ENCODE data around the gene CRTC1. TPM values are rescaled to one million over a fixed set of nuclear protein-coding genes. Genes with fewer than 3 reads are reported as not detected.

The CRTC1 gene
- total RNA-seq, 4 donors from 2014 or later = 1.8 to 3.6 (median 2.1) TPM

- no peak for DNase-seq
- H3K4me1 ChIP-seq = peaks cover 5 to 9% (median 6%) of the 10 kb centered on the region in 3 donors
Observed at GRCh38 chr19:18780631-18781030, 97.2 kb downstream of the CRTC1 start.

GRCh38 chr19:18781047-18781600 lies 97.6 kb downstream of the CRTC1 start:
- H3K27ac ChIP-seq = no peak overlapping the region
- peaks cover 0 to 76% (median 5%) of the 10 kb centered on the region in 4 donors for H3K27me3 ChIP-seq
- H3K36me3 ChIP-seq = no peaks in the 10 kb centered on the region
- TF ChIP-seq POLR2A (IDR thresholded peaks at IDR 0.05) (no peak), CTCF (IDR thresholded peaks at IDR 0.05) (no peak)
- no peaks in the 10 kb centered on the region for H3K9me3 ChIP-seq
- no peak for DNase-seq
- peaks cover 7 to 14% (median 8%) of the 10 kb centered on the region in 3 donors for H3K4me1 ChIP-seq
- intact Hi-C loops (cut with DNase I) = no loop called here
- H3K4me3 ChIP-seq = no peak overlapping the region
- 79 to 88% methylated on average over 4 to 7 of the region's 14 CpGs for WGBS, 2 donors

More at GRCh38 chr19:18780631-18781030, 97.2 kb downstream of the CRTC1 start:
- intact Hi-C loops (cut with DNase I) = no loop called here
- Histone ChIP-seq H3K27me3 (peaks cover 0 to 71% (median 1%) of the 10 kb centered on the region in 4 donors), H3K27ac (no peak overlapping the region), H3K4me3 (no peak overlapping the region), H3K36me3 (no peaks in the 10 kb centered on the region), H3K9me3 (no peaks in the 10 kb centered on the region)
- TF ChIP-seq CTCF (IDR thresholded peaks at IDR 0.05) (no peak), POLR2A (IDR thresholded peaks at IDR 0.05) (no peak)
- 71 to 81% methylated on average over 3 of the region's 10 CpGs for WGBS, 2 donors

DNA sequence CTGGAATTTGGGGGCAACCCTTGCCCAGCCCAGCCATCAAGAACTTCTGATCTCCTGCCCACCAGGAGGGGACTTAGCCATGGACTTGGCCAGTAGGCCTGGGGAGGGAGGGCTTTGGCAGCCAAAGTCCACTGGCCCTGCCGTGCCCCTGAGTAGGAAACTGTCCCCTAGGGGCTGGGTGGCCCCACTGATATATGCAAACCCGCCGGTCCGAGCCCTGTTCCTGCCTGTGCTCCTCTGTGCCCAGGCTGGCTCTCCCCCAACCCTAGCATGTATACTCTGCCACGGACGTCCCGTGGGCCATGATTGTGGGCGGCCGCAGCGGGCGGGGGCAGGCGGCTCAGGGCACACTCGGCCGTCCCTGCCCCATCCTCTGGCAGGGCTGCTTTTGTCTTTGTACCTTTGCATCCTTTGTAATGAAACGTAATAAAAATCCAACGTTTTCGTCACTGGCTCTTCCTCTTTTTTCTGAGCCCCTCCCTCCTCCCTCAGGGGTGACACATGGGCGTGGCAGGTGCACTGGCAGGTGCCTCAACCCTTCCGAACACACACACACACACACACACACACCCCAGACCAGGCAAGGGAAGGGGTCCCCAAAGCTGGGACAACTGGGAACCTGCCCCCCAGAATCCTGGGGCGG lies 98.5 kb downstream of the CRTC1 start:
- Histone ChIP-seq H3K36me3 (no peaks in the 10 kb centered on the region), H3K27ac (no peak overlapping the region), H3K4me1 (peaks cover 7 to 17% (median 8%) of the 10 kb centered on the region in 3 donors), H3K27me3 (peaks cover 5 to 84% (median 6%) of the 10 kb centered on the region in 4 donors), H3K4me3 (no peak overlapping the region), H3K9me3 (no peaks in the 10 kb centered on the region)
- TF ChIP-seq CTCF (IDR thresholded peaks at IDR 0.05) (no peak), POLR2A (IDR thresholded peaks at IDR 0.05) (no peak)
- WGBS, 2 donors = 39 to 59% methylated on average over 4 to 14 of the region's 20 CpGs
- no peak for DNase-seq
- intact Hi-C loops (cut with DNase I) = no loop called here

GRCh38 chr19:18782559-18783225 lies 99.2 kb downstream of the CRTC1 start:
- Histone ChIP-seq H3K27me3 (peaks cover 5 to 88% (median 10%) of the 10 kb centered on the region in 4 donors), H3K9me3 (no peaks in the 10 kb centered on the region), H3K4me1 (peaks cover 7 to 24% (median 8%) of the 10 kb centered on the region in 3 donors), H3K4me3 (no peak overlapping the region), H3K27ac (no peak overlapping the region), H3K36me3 (no peaks in the 10 kb centered on the region)
- 57 to 77% methylated on average over 3 to 7 of the region's 22 CpGs for WGBS, 2 donors
- no peak for DNase-seq
- intact Hi-C loops (cut with DNase I) = no loop called here
- TF ChIP-seq POLR2A (IDR thresholded peaks at IDR 0.05) = no peak
- no peak for TF ChIP-seq CTCF (IDR thresholded peaks at IDR 0.05)
